GM12878 (cell line): ENCODE results near the gene ZIK1. TPM values are rescaled to one million over a fixed set of nuclear protein-coding genes. Genes with fewer than 3 reads are reported as not detected.

Experiments used
- ETV6 ChIP-seq, 2 experiments: fragments of 450-650 bp in 1 of 2; IDR thresholded peaks in 1 of 2; conservative IDR thresholded peaks in 1 of 2; 2 replicates each; pipeline ENCODE4 v1.6.1; 2014; ENCODE audit warnings: antibody characterized with exemption in 1 of 2, borderline replicate concordance in 1 of 2, low read depth in 1 of 2, mild to moderate bottlenecking in 1 of 2, moderate library complexity in 1 of 2
- FOXM1 ChIP-seq: IDR thresholded peaks from 2 replicates; pipeline ENCODE4 v1.6.1; 2012; ENCODE audit warnings: low read depth, mild to moderate bottlenecking, inconsistent platforms, low read length, moderate library complexity
- IKZF2 ChIP-seq, 2 experiments: fragments of 450-650 bp; IDR thresholded peaks; 2 replicates each; pipeline ENCODE4 v1.6.1; 2017; ENCODE audit warnings: mild to moderate bottlenecking in 2 of 2, moderate library complexity in 2 of 2
- IRF4 ChIP-seq: IDR thresholded peaks from 2 replicates; pipeline ENCODE4 v1.6.1; 2011; ENCODE audit warnings: low read depth, low read length
- JUND ChIP-seq: IDR thresholded peaks from 2 replicates; pipeline ENCODE4 v1.6.1; 2012; ENCODE audit warnings: low read depth, mild to moderate bottlenecking, low read length, improper control_type of control experiment, moderate library complexity
- MXI1 ChIP-seq: fragments of 150-350 bp; IDR thresholded peaks from 2 replicates; pipeline ENCODE4 v1.6.1; 2011; ENCODE audit warnings: low read depth, mild to moderate bottlenecking, inconsistent platforms, low read length, improper control_type of control experiment
- NKRF ChIP-seq: fragments of 450-650 bp; conservative IDR thresholded peaks from 2 replicates; pipeline ENCODE4 v1.6.1; 2017; ENCODE audit warnings: mild to moderate bottlenecking, moderate library complexity
- NR2C1 ChIP-seq: fragments of 450-650 bp; IDR thresholded peaks from 2 replicates; pipeline ENCODE4 v1.6.1; 2017; ENCODE audit warnings: antibody characterized with exemption, mild to moderate bottlenecking, moderate library complexity
- RAD21 ChIP-seq: IDR thresholded peaks from 2 replicates; pipeline ENCODE4 v1.6.1; 2011; ENCODE audit warnings: mild to moderate bottlenecking, low read depth, low read length, moderate library complexity; ENCODE audit not compliant: insufficient read depth
- TCF7 ChIP-seq: IDR thresholded peaks from 2 replicates; pipeline ENCODE4 v1.6.1; 2014; ENCODE audit warnings: antibody characterized with exemption, borderline replicate concordance
- ZNF622 ChIP-seq: fragments of 450-650 bp; IDR thresholded peaks from 2 replicates; pipeline ENCODE4 v1.6.1; 2017; ENCODE audit warnings: mild to moderate bottlenecking, inconsistent platforms
- ZNF687 ChIP-seq: fragments of 450-650 bp; IDR thresholded peaks from 2 replicates; pipeline ENCODE4 v1.6.1; 2017; ENCODE audit warnings: mild to moderate bottlenecking, moderate library complexity
- ZSCAN29 ChIP-seq: fragments of 450-650 bp; IDR thresholded peaks from 2 replicates; pipeline ENCODE4 v1.6.1; 2017; ENCODE audit warnings: mild to moderate bottlenecking, moderate library complexity
- polyA plus RNA-seq, 11 experiments: library from polyadenylated mRNA; depleted of rRNA in 4 of 11; unstranded in 6 of 11; stranded (reverse) in 5 of 11; fragments of >200 nt; fragmentation: Nextera tagmentation in 4 of 11; fragmentation: Illumina TruSeq in 1 of 11; extraction: Ambion mirVana in 4 of 11; extraction: Trizol in 1 of 11; gene quantifications; 1 replicate in 1 of 11; 2 replicates in 10 of 11; pipeline versions ENCODE4 v1.2.1 to v1.2.3, GENCODE V29; 2011 to 2016; ENCODE audit warnings: inconsistent platforms in 2 of 11, missing spikeins in 2 of 11, low read depth in 1 of 11
- total RNA-seq, 4 experiments: library from RNA; depleted of rRNA in 3 of 4; stranded (reverse); fragments of >200 nt in 3 of 4; fragmentation: Illumina TruSeq in 1 of 4; extraction: Trizol in 1 of 4; gene quantifications; 2 replicates each; pipeline versions ENCODE4 v1.2.1 to v1.2.3, GENCODE V29; 2013 to 2021
- TF ChIP-seq, protein P1 (sequence below): fragments of 450-650 bp; IDR thresholded peaks from 2 replicates; pipeline ENCODE4 v1.6.1; 2017; ENCODE audit warnings: mild to moderate bottlenecking, moderate library complexity
- TF ChIP-seq, protein P2 (sequence below): IDR thresholded peaks from 2 replicates; pipeline ENCODE4 v1.6.1; 2012; ENCODE audit warnings: low read depth, low read length, improper control_type of control experiment

Gene ZIK1
- total and polyA plus RNA-seq, 10 of the 15 experiments (the other 5 are each of a cell fraction or from before 2014, with no cell fraction given), result 0.45 to 4.7 (median 2.7) TPM

DNA sequence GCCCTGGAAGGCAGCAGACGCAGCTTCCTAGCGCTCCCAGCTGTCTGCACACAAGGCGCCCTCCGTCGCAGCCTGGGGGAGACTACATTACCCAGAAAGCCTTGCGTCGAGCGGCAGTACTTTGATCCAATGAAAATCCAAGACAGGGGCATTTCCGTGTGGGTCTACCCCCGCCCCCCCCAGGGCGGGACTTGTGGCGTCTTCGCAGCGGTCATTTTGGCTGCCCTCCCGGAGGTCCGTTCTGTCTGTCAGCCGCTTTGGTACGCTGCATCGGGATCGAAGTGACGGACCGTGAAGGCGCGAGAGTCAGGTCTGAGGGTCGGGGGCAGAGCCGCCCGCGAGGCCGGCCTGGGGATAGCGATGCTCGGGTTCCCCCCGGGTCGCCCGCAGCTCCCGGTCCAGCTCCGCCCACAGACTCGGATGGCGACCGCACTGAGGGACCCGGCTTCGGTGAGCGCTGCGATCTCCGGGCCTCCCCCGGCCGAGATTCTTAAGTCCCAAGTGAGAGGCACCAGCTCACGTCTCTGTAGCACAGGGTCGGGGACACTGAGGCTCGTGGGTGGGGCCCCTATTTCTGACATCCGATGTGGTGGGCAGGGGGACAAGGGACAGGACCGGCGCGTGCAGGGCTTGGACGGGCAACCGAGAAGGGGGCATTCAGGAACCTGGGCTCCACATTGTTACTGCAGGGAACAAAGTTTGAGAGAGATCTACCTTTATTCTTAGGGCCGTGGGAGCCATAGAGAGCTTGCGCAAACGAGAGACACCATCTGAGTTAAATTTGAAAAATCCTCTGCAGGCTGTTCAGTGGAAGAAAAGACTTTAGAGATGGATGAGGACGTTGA lies 49.3 kb downstream of the ZIK1 start, which contains the start of gene ZNF211 (continued):
- TF ChIP-seq, protein P1, sequence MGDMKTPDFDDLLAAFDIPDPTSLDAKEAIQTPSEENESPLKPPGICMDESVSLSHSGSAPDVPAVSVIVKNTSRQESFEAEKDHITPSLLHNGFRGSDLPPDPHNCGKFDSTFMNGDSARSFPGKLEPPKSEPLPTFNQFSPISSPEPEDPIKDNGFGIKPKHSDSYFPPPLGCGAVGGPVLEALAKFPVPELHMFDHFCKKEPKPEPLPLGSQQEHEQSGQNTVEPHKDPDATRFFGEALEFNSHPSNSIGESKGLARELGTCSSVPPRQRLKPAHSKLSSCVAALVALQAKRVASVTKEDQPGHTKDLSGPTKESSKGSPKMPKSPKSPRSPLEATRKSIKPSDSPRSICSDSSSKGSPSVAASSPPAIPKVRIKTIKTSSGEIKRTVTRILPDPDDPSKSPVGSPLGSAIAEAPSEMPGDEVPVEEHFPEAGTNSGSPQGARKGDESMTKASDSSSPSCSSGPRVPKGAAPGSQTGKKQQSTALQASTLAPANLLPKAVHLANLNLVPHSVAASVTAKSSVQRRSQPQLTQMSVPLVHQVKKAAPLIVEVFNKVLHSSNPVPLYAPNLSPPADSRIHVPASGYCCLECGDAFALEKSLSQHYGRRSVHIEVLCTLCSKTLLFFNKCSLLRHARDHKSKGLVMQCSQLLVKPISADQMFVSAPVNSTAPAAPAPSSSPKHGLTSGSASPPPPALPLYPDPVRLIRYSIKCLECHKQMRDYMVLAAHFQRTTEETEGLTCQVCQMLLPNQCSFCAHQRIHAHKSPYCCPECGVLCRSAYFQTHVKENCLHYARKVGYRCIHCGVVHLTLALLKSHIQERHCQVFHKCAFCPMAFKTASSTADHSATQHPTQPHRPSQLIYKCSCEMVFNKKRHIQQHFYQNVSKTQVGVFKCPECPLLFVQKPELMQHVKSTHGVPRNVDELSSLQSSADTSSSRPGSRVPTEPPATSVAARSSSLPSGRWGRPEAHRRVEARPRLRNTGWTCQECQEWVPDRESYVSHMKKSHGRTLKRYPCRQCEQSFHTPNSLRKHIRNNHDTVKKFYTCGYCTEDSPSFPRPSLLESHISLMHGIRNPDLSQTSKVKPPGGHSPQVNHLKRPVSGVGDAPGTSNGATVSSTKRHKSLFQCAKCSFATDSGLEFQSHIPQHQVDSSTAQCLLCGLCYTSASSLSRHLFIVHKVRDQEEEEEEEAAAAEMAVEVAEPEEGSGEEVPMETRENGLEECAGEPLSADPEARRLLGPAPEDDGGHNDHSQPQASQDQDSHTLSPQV, result no peak
- TF ChIP-seq MXI1 (peak; percentile 10; the same call in 1 of the 2 replicates), ZNF687 (no peak), NR2C1 (peak; percentile 71), TCF7 (no peak), FOXM1 (no peak), ETV6 (conservative IDR thresholded peaks at IDR 0.05 in 1 of 2, IDR thresholded peaks at IDR 0.05 in 1 of 2; ENCODE audit: borderline replicate concordance in 1 of 2, low read depth in 1 of 2) (no peak), IRF4 (no peak), IKZF2 (IDR thresholded peaks at IDR 0.05) (no peak), ZSCAN29 (no peak), ZNF622 (no peak), RAD21 (no peak), NKRF (peak; percentile 78), JUND (no peak)
- TF ChIP-seq, protein P2, sequence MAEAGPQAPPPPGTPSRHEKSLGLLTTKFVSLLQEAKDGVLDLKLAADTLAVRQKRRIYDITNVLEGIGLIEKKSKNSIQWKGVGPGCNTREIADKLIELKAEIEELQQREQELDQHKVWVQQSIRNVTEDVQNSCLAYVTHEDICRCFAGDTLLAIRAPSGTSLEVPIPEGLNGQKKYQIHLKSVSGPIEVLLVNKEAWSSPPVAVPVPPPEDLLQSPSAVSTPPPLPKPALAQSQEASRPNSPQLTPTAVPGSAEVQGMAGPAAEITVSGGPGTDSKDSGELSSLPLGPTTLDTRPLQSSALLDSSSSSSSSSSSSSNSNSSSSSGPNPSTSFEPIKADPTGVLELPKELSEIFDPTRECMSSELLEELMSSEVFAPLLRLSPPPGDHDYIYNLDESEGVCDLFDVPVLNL, result no peak
